ENCODE results near the gene GALNT9. TPM values are rescaled to one million over a fixed set of nuclear protein-coding genes. Genes with fewer than 3 reads are reported as not detected.

Gene GALNT9
- polyA plus RNA-seq, 3 donors: not detected

DNA sequence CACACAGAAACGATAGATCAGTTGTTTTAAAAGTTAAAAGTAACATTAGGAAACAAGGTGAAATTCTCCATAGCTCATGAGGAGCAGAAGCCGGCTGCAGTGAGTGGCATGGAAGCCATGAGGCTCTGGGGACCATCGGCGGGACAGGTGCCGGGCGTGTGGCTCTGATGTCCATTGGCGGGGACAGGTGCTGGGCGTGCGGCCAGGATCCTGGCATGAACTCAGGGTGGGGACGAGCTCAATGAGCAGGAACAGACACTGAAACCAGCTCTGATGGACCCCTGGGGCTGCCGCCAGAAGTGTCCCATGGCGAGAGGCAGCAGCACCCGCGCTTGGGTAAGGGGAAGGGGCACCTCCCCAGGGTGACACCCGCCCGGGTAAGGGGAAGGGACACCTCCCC lies 110.1 kb downstream of the GALNT9 start:
- peaks cover 0 to 6% (median under 1%) of the 10 kb centered on the region in 7 donors for H3K9me3 Mint-ChIP-seq
- Histone ChIP-seq H3K4me2 (replicated peaks; ENCODE audit: extremely low read depth, low read length, poor library complexity, severe bottlenecking) (no peak overlapping the region), H4K20me1 (ENCODE audit: insufficient read depth, low read length) (no peaks in the 10 kb centered on the region), H3K79me2 (ENCODE audit: insufficient read depth, low read length) (no peaks in the 10 kb centered on the region), H3K27me3 (ENCODE audit: control insufficient read depth in 2 of 2, insufficient read depth in 2 of 2, low read length in 2 of 2) (no peaks in the 10 kb centered on the region), H3K27ac (ENCODE audit: low read depth in 1 of 2, low read length in 2 of 2) (no peak overlapping the region), H2AFZ (ENCODE audit: insufficient read depth, low read depth, low read length, poor library complexity, severe bottlenecking) (no peak overlapping the region), H3K9ac (ENCODE audit: insufficient read depth, low read length, poor library complexity, severe bottlenecking) (no peak overlapping the region), H3K9me3 (replicated peaks in 1 of 2; ENCODE audit: control insufficient read depth in 1 of 2, insufficient read depth in 1 of 2, low read length in 2 of 2) (no peaks in the 10 kb centered on the region), H3K4me1 (ENCODE audit: control insufficient read depth in 1 of 2, insufficient read depth in 2 of 2, low read length in 2 of 2) (peaks cover 0 to 4% of the 10 kb centered on the region in 2 donors), H3K36me3 (replicated peaks in 1 of 2; ENCODE audit: control insufficient read depth in 1 of 2, insufficient read depth in 2 of 2, low read length in 2 of 2) (no peaks in the 10 kb centered on the region), H3K4me3 (replicated peaks in 1 of 3; ENCODE audit: low read depth in 2 of 3, low read length in 3 of 3) (no peak overlapping the region)
- intact Hi-C loops (cut with micrococcal nuclease): loop anchor here in 1 of 2 donors (5.0 kb wide), 1 partner anchor 57 kb away; no protein-coding TSS in a partner anchor
- no peak overlapping the region for H3K4me3 Mint-ChIP-seq
- no peak for DNase-seq
- TF ChIP-seq, protein P1, sequence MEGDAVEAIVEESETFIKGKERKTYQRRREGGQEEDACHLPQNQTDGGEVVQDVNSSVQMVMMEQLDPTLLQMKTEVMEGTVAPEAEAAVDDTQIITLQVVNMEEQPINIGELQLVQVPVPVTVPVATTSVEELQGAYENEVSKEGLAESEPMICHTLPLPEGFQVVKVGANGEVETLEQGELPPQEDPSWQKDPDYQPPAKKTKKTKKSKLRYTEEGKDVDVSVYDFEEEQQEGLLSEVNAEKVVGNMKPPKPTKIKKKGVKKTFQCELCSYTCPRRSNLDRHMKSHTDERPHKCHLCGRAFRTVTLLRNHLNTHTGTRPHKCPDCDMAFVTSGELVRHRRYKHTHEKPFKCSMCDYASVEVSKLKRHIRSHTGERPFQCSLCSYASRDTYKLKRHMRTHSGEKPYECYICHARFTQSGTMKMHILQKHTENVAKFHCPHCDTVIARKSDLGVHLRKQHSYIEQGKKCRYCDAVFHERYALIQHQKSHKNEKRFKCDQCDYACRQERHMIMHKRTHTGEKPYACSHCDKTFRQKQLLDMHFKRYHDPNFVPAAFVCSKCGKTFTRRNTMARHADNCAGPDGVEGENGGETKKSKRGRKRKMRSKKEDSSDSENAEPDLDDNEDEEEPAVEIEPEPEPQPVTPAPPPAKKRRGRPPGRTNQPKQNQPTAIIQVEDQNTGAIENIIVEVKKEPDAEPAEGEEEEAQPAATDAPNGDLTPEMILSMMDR (IDR thresholded peaks at IDR 0.05): no peak
- 84% methylated on average over 7 of the region's 16 CpGs for WGBS (ENCODE audit: insufficient coverage)
- no peak overlapping the region for H3K27ac Mint-ChIP-seq
- H3K27me3 Mint-ChIP-seq (ENCODE audit: low read depth in 3 of 3): peaks cover 12 to 19% (median 12%) of the 10 kb centered on the region in 3 donors
- H3K4me1 Mint-ChIP-seq: peaks cover 5% of the 10 kb centered on the region
- H3K36me3 Mint-ChIP-seq: no peaks in the 10 kb centered on the region

DNA sequence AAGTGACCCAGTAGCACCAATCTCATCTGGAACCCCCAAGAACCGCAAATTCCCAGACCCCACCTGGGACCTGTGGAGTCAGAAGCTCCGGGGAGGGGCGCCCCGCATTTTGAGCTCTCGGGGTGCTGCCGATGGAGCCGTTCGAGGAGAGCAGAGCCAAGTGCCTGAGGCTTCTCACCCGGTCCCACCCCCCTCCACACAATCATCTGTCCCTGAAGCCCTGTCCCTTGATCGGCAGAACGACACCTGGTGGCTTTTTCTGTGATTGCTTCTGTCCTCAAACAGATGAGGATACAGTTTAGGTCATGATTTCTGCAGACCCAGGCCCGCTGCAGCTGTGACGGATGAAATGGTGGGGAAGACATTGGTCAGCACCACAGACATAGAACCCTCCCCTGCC lies 110.5 kb downstream of the GALNT9 start:
- TF ChIP-seq, protein P1 (IDR thresholded peaks at IDR 0.05): peak; percentile 18
- Histone ChIP-seq H2AFZ (ENCODE audit: insufficient read depth, low read depth, low read length, poor library complexity, severe bottlenecking) (no peak overlapping the region), H3K4me1 (ENCODE audit: control insufficient read depth in 1 of 2, insufficient read depth in 2 of 2, low read length in 2 of 2) (peaks cover 0 to 4% of the 10 kb centered on the region in 2 donors), H3K36me3 (replicated peaks in 1 of 2; ENCODE audit: control insufficient read depth in 1 of 2, insufficient read depth in 2 of 2, low read length in 2 of 2) (no peaks in the 10 kb centered on the region), H3K9me3 (replicated peaks in 1 of 2; ENCODE audit: control insufficient read depth in 1 of 2, insufficient read depth in 1 of 2, low read length in 2 of 2) (no peaks in the 10 kb centered on the region), H3K4me3 (replicated peaks in 1 of 3; ENCODE audit: low read depth in 2 of 3, low read length in 3 of 3) (no peak overlapping the region), H3K27ac (ENCODE audit: low read depth in 1 of 2, low read length in 2 of 2) (no peak overlapping the region), H3K9ac (ENCODE audit: insufficient read depth, low read length, poor library complexity, severe bottlenecking) (no peak overlapping the region), H3K4me2 (replicated peaks; ENCODE audit: extremely low read depth, low read length, poor library complexity, severe bottlenecking) (no peak overlapping the region), H3K27me3 (ENCODE audit: control insufficient read depth in 2 of 2, insufficient read depth in 2 of 2, low read length in 2 of 2) (no peaks in the 10 kb centered on the region), H4K20me1 (ENCODE audit: insufficient read depth, low read length) (no peaks in the 10 kb centered on the region), H3K79me2 (ENCODE audit: insufficient read depth, low read length) (no peaks in the 10 kb centered on the region)
- H3K27ac Mint-ChIP-seq: no peak overlapping the region
- no peaks in the 10 kb centered on the region for H3K36me3 Mint-ChIP-seq
- intact Hi-C loops (cut with micrococcal nuclease): loop anchor here in 1 of 2 donors (5.0 kb wide), 1 partner anchor 57 kb away; no protein-coding TSS in a partner anchor
- 64% methylated on average over 8 of the region's 13 CpGs for WGBS (ENCODE audit: insufficient coverage)
- DNase-seq: peak in 1 of 3 donors; percentile 20
- peaks cover 0 to 7% (median 2%) of the 10 kb centered on the region in 7 donors for H3K9me3 Mint-ChIP-seq
- no peak overlapping the region for H3K4me3 Mint-ChIP-seq
- H3K4me1 Mint-ChIP-seq: peaks cover 5% of the 10 kb centered on the region
- H3K27me3 Mint-ChIP-seq (ENCODE audit: low read depth in 3 of 3): peaks cover 12 to 19% (median 12%) of the 10 kb centered on the region in 3 donors
